GM12865 (cell line): Measurements from ENCODE around the gene RPS6KA3.

Source experiments
- DNase-seq: peaks from one replicate; pipeline ENCODE4 v3.0.0; 2010; ENCODE audit warnings: low read depth
- H3K4me3 ChIP-seq: 2 replicates; pipeline ENCODE4 v1.5.1; 2011; ENCODE audit warnings: mild to moderate bottlenecking, low read depth, low read length, control low read depth
- TF ChIP-seq, protein P1 (sequence below): IDR thresholded peaks from 2 replicates; pipeline ENCODE4 v1.5.1; 2011; ENCODE audit warnings: low read length, control low read depth, low read depth, inconsistent platforms; ENCODE audit not compliant: insufficient read depth; ENCODE audit errors: missing control alignments

The RPS6KA3 gene

DNA sequence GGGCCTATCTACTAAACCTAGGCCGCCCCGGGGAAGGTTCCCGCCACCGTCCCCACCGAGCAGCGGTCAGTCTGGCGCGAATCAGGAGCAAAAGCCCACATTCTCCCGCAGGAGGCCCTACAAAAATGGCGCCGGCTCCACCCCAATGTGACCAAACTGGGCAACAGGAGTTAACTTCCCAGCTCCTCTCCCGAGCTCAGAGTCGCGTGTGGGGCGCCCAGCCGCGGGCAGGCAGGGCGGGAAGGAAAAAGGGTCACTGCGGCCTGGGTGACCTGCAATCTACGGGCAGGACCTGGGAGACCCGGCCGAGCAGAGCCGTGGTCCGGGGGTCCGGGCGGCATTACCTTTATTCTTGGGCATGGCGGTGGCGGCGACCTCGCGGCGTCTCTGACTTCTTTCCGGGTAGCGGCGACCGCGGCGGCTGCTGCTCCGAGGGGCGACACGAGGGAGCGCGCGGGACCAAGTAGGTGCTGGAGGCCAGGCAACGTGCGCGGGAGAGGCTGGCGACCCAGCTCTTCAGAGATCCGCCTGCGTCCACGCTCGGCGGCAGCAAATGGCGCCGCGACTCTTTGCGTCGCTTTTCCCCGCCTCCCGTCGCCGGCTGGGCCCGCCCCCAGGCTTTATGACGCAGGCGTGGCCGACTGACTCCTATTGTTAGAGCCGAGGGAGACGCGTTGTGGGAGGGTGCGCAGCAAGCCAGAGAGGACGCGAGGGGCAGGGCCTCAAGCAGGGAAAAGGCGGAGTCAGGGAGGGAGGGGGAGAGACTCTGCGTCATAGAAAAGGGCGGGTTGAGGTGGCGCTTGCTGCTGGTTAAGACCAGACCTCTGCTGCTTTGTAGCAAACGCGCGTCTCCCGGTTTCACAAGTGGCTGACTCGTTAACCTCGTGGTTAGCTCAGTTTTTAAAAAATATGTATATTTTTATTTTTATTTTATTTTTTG lies 125.2 kb downstream of the RPS6KA3 start, which contains the start of gene EIF1AX:
Gene EIF1AX, minus strand, starts transcription at position 558 of the 940 bp plus-strand sequence. Its CDS starts 198 bp downstream, at position 360.
- TF ChIP-seq, protein P1, sequence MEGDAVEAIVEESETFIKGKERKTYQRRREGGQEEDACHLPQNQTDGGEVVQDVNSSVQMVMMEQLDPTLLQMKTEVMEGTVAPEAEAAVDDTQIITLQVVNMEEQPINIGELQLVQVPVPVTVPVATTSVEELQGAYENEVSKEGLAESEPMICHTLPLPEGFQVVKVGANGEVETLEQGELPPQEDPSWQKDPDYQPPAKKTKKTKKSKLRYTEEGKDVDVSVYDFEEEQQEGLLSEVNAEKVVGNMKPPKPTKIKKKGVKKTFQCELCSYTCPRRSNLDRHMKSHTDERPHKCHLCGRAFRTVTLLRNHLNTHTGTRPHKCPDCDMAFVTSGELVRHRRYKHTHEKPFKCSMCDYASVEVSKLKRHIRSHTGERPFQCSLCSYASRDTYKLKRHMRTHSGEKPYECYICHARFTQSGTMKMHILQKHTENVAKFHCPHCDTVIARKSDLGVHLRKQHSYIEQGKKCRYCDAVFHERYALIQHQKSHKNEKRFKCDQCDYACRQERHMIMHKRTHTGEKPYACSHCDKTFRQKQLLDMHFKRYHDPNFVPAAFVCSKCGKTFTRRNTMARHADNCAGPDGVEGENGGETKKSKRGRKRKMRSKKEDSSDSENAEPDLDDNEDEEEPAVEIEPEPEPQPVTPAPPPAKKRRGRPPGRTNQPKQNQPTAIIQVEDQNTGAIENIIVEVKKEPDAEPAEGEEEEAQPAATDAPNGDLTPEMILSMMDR = no peak
- peak within 1 kb of the TSS; percentile 91 for H3K4me3 ChIP-seq
- DNase-seq = peak; percentile 97

DNA sequence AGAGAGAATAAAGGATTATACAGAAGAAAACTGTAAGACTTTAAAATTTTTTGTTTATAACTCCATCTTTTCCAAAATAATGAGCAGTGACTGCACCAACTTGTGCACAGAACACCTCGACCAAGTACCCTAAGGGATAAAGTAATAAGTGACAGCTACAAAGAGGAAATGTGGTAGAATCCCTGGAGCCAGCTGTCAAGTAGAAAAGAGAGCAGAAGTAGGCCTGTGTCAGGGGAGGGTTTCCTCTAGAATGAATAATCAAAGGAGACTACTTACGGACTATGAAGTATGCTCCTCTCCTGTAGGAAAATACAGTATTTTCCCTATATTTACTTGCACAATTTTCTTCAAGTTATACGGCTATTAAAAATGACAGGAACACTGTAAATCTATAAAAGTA lies 126.3 kb downstream of the RPS6KA3 start:
- TF ChIP-seq, protein P1 = no peak
- peak; percentile 17 for DNase-seq
- peak overlapping the region; percentile 91 for H3K4me3 ChIP-seq

DNA sequence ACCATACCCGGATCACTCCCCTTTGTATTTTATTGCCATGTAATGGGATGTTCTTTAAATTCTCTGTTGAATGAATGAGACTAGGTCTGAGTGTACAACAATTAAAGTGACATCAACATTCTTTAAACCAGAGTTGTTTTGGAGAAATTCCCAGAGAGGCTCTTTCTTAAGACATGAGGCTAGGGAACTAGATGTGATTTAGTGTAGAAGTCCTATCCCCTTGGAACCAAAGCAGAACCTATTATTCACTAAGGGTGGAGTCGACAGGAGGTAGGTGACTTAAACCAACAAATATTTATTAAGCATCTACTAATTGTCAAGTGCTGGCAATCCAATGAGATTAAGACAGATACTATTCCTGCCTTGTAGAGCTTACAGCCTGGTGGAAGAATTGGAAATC lies 126.7 kb downstream of the RPS6KA3 start:
- TF ChIP-seq, protein P1 = no peak
- DNase-seq = no peak
- peak overlapping the region; percentile 91 for H3K4me3 ChIP-seq

DNA sequence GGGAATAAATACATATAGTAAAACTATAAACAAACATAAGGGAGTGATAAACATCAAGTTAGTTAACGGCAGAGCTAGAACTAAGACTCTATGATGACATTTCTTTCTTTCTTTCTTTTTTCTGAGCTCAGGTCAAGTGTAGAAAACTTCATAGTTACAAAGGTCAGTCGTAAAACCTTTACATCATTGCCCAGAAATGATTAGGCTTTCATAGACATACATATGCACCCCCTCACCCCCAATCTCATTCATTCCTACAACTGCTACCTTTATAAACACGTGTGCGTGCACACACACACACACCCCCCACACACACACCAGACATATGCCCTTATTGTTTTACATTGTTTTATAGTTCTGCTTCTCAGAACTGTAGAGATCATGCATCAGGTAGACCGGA lies 130.8 kb downstream of the RPS6KA3 start:
- no peak overlapping the region for H3K4me3 ChIP-seq

DNA sequence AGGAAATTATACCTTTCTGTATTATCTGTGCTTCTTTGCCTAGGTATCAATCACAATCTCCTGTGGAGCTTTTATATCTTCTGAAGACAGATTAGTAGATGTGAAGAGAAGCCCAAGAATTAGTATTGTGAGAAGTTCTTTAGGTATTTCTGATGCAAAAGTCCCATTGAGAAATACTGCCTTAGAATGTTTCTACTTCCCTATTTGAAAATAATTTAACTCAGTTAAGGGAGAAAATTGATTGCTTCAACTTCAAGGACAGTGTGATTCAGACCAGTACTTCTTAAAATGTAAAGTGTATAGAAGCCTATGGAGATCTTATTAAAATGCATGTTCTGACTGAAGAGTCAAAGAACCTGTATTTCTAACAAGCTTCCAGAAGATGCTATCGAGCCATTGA lies 134.0 kb downstream of the RPS6KA3 start:
- H3K4me3 ChIP-seq = no peak overlapping the region
- no peak for DNase-seq
- TF ChIP-seq, protein P1 = no peak

More for the DNA sequence above, 130.8 kb downstream of the RPS6KA3 start:
- DNase-seq = no peak
- TF ChIP-seq, protein P1 = no peak

DNA sequence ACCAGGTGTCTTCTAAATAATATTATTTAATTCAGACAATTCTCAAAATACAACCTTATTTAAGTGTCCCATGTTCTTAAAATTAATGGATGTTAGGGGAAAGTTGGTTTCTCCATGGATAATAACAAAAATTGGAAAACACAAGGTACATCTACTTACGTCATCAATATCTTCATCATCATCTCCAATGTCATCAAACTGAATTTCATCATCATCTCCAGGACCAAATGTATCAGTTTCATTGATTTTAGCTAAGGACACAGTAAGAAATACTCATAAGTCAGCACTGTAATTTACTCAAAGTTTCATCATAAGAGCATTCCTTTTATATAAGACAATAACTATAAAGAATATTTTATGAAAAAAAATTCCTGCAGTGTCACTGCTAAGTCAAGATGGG lies 136.4 kb downstream of the RPS6KA3 start:
- no peak for DNase-seq

More for the DNA sequence above, 136.4 kb downstream of the RPS6KA3 start:
- TF ChIP-seq, protein P1 = no peak
- no peak overlapping the region for H3K4me3 ChIP-seq
